MM.1S (cell line): ENCODE results near the gene PCDHGB2.
A peak's percentile ranks its signal among the peaks of the same experiment; 100 is the strongest.
"Not testable (repeated sequence)": the region's sequence is repeated elsewhere in the genome, so short reads cannot be mapped to it uniquely, and the experiment has no call there.

Source experiments
- DNase-seq: peaks from one replicate; pipeline ENCODE4 v3.0.0-alpha.2; 2015
- H2AFZ ChIP-seq: fragments of 300-600 bp; sonication (generic); 2 replicates; pipeline ENCODE4 v1.6.0; 2016; ENCODE audit warnings: antibody characterized with exemption, low read length
- H3F3A ChIP-seq: fragments of 300-600 bp; sonication (generic); 2 replicates; pipeline ENCODE4 v1.6.1; 2016; ENCODE audit warnings: mild to moderate bottlenecking, antibody characterized with exemption, low read length, moderate library complexity, mixed read lengths; ENCODE audit not compliant: insufficient read depth
- H3K27ac ChIP-seq: fragments of 300-600 bp; sonication (generic); 2 replicates; pipeline ENCODE4 v1.5.1; 2016; ENCODE audit warnings: mild to moderate bottlenecking, low read length
- H3K27me3 ChIP-seq: fragments of 300-600 bp; sonication (generic); replicated peaks from 2 replicates; pipeline ENCODE4 v1.6.0; 2016; ENCODE audit warnings: low read length; ENCODE audit not compliant: insufficient read depth
- H3K36me3 ChIP-seq: fragments of 300-600 bp; sonication (generic); replicated peaks from 2 replicates; pipeline ENCODE4 v1.6.1; 2016; ENCODE audit warnings: mild to moderate bottlenecking, low read length, mixed read lengths; ENCODE audit not compliant: insufficient read depth
- H3K4me1 ChIP-seq: fragments of 300-600 bp; sonication (generic); 2 replicates; pipeline ENCODE4 v1.6.1; 2016; ENCODE audit warnings: low read length, mixed read lengths
- H3K4me2 ChIP-seq: fragments of 300-600 bp; sonication (generic); 2 replicates; pipeline ENCODE4 v1.6.0; 2016; ENCODE audit warnings: low read depth, low read length
- H3K4me3 ChIP-seq: fragments of 300-600 bp; sonication (generic); 2 replicates; pipeline ENCODE4 v1.5.1; 2016; ENCODE audit warnings: low read length, mixed read lengths
- H3K79me2 ChIP-seq: fragments of 300-600 bp; sonication (generic); 2 replicates; pipeline ENCODE4 v1.6.1; 2016; ENCODE audit warnings: mixed run types, low read length, mixed read lengths
- H3K9ac ChIP-seq: fragments of 300-600 bp; sonication (generic); 2 replicates; pipeline ENCODE4 v1.6.1; 2016; ENCODE audit warnings: low read length, mixed read lengths
- H3K9me2 ChIP-seq: fragments of 300-600 bp; sonication (generic); replicated peaks from 2 replicates; pipeline ENCODE4 v1.6.1; 2016; ENCODE audit warnings: mild to moderate bottlenecking, low read length, mixed read lengths; ENCODE audit not compliant: insufficient read depth
- H3K9me3 ChIP-seq: fragments of 300-600 bp; sonication (generic); replicated peaks from 2 replicates; pipeline ENCODE4 v1.6.1; 2016; ENCODE audit warnings: mild to moderate bottlenecking, low read length, mixed read lengths; ENCODE audit not compliant: insufficient read depth
- H4K20me1 ChIP-seq: fragments of 300-600 bp; sonication (generic); 2 replicates; pipeline ENCODE4 v1.6.1; 2016; ENCODE audit warnings: mild to moderate bottlenecking, low read length, moderate library complexity, mixed read lengths; ENCODE audit not compliant: insufficient read depth
- CTCF ChIP-seq: fragments of 300-600 bp; sonication (generic); IDR thresholded peaks from 2 replicates; pipeline ENCODE4 v1.5.1; 2016; ENCODE audit warnings: antibody characterized with exemption, low read length, mixed read lengths
- EZH2 ChIP-seq: fragments of 300-600 bp; sonication (generic); optimal IDR thresholded peaks from 2 replicates; pipeline ENCODE3; 2017; ENCODE audit warnings: low read depth, mild to moderate bottlenecking, antibody characterized with exemption, low read length, mixed read lengths
- EZH2phosphoT487 ChIP-seq: fragments of 300-600 bp; sonication (generic); IDR thresholded peaks from 2 replicates; pipeline ENCODE4 v1.6.1; 2018; ENCODE audit warnings: antibody characterized with exemption, low read length

PCDHGB2 gene

GRCh38 chr5:141359790-141360426 lies at the start of gene PCDHGB2:
TSS of gene PCDHGB2 (plus strand) at chr5:141359994. CDS start at chr5:141360136, 142 bp downstream.
- TF ChIP-seq EZH2 (no peak), CTCF (peak; percentile 46)
- H3K79me2 ChIP-seq = no peaks in the 10 kb centered on the region
- no peak within 1 kb of the TSS for H3K27ac ChIP-seq
- DNase-seq = peak; percentile 50
- H3K36me3 ChIP-seq = no peaks in the 10 kb centered on the region
- H3K27me3 ChIP-seq = no peaks in the 10 kb centered on the region; the same call in 1 of the 2 replicates
- H3K9ac ChIP-seq = no peak within 1 kb of the TSS
- no peaks in the 10 kb centered on the region for H3K9me3 ChIP-seq
- peak within 1 kb of the TSS; percentile 46 for H3K4me2 ChIP-seq
- H4K20me1 ChIP-seq = no peaks in the 10 kb centered on the region
- no peaks in the 10 kb centered on the region for H3F3A ChIP-seq
- peak within 1 kb of the TSS; percentile 55; the same call in 1 of the 2 replicates for H2AFZ ChIP-seq
- H3K9me2 ChIP-seq = no peaks in the 10 kb centered on the region
- H3K4me3 ChIP-seq = peak within 1 kb of the TSS; percentile 48
- H3K4me1 ChIP-seq = no peaks in the 10 kb centered on the region

- Histone ChIP-seq H3K36me3 (peaks cover 9% of the 10 kb centered on the region), H3K9me2 (no peaks in the 10 kb centered on the region), H3K4me2 (no peak overlapping the region), H3K9me3 (0 out of 2 replicates have a peak, but pooled peaks cover 3% of the 10 kb centered on the region), H3K27me3 (no peaks in the 10 kb centered on the region), H2AFZ (no peak overlapping the region), H3K4me1 (no peaks in the 10 kb centered on the region), H4K20me1 (no peaks in the 10 kb centered on the region), H3K79me2 (peaks cover 23% of the 10 kb centered on the region), H3K4me3 (no peak overlapping the region), H3K9ac (no peak overlapping the region), H3K27ac (no peak overlapping the region), H3F3A (peaks cover 3% of the 10 kb centered on the region; the same call in 1 of the 2 replicates)
- DNase-seq = no peak
- TF ChIP-seq EZH2phosphoT487 (no peak), EZH2 (no peak), CTCF (no peak)
Measured at GRCh38 chr5:141313711-141314110, 46.1 kb upstream of the PCDHGB2 start.

GRCh38 chr5:141316963-141317362 lies 42.8 kb upstream of the PCDHGB2 start:
- H4K20me1 ChIP-seq, H2AFZ ChIP-seq, H3K27me3 ChIP-seq, DNase-seq, H3K4me2 ChIP-seq, H3K4me3 ChIP-seq, H3K9me2 ChIP-seq, H3K4me1 ChIP-seq, H3K27ac ChIP-seq, H3K9ac ChIP-seq, H3F3A ChIP-seq: not testable (repeated sequence)
- peaks cover 37% of the 10 kb centered on the region for H3K79me2 ChIP-seq
- peaks cover 12% of the 10 kb centered on the region; the same call in 1 of the 2 replicates for H3K9me3 ChIP-seq
- H3K36me3 ChIP-seq = peaks cover 22% of the 10 kb centered on the region

GRCh38 chr5:141319202-141319601 lies 40.6 kb upstream of the PCDHGB2 start:
- no peak overlapping the region for H3K4me3 ChIP-seq
- H3K4me1 ChIP-seq = peaks cover 6% of the 10 kb centered on the region
- H3K4me2 ChIP-seq = no peak overlapping the region
- 0 out of 2 replicates have a peak, but pooled peaks cover 5% of the 10 kb centered on the region for H3K27me3 ChIP-seq
- H3K36me3 ChIP-seq = peaks cover 22% of the 10 kb centered on the region
- H3K79me2 ChIP-seq = peaks cover 34% of the 10 kb centered on the region
- H3K9ac ChIP-seq = no peak overlapping the region
- peaks cover 12% of the 10 kb centered on the region; the same call in 1 of the 2 replicates for H3K9me3 ChIP-seq
- peaks cover 8% of the 10 kb centered on the region; the same call in 1 of the 2 replicates for H3F3A ChIP-seq
- no peak overlapping the region for H3K27ac ChIP-seq
- no peak for DNase-seq
- no peak overlapping the region for H2AFZ ChIP-seq
- H4K20me1 ChIP-seq = no peaks in the 10 kb centered on the region
- no peaks in the 10 kb centered on the region for H3K9me2 ChIP-seq
- TF ChIP-seq CTCF (no peak), EZH2 (no peak), EZH2phosphoT487 (no peak)
